ENCODE results near the gene GTF3C5. TPM values are rescaled to one million over a fixed set of nuclear protein-coding genes. Genes with fewer than 3 reads are reported as not detected.
A peak's percentile ranks its signal among the peaks of the same experiment; 100 is the strongest.

Gene GTF3C5
- 58.4 TPM for polyA plus RNA-seq (2013, experiment 1 of 2)
- polyA plus RNA-seq (2013, experiment 2 of 2), result 56.3 TPM

- no peak within 1 kb of the TSS for H4K5ac ChIP-seq (ENCODE audit: low read length)
- H3K4me2 ChIP-seq (ENCODE audit: low read length), result peak within 1 kb of the TSS; percentile 33
- no peak within 1 kb of the TSS for H2BK120ac ChIP-seq (ENCODE audit: low read depth, low read length)
- peak within 1 kb of the TSS; percentile 98 for H3K56ac ChIP-seq (ENCODE audit: low read length)
- peak within 1 kb of the TSS; percentile 95 for H4K8ac ChIP-seq (ENCODE audit: low read depth, low read length)
- H3K4me1 ChIP-seq (ENCODE audit: control insufficient read depth, low read depth, low read length), result no peaks in the 10 kb centered on the region
- peak within 1 kb of the TSS; percentile 86 for H3K27ac ChIP-seq (ENCODE audit: low read depth, low read length)
- WGBS (ENCODE audit: extremely low coverage, insufficient coverage, low lambda C conversion rate), result no CpG with 5 or more reads among the region's 63 CpGs
- DNase-seq, result peak; percentile 100
- H3K23ac ChIP-seq (ENCODE audit: low read length), result no peak within 1 kb of the TSS
- peak within 1 kb of the TSS; percentile 82 for H3K9ac ChIP-seq (ENCODE audit: low read length)
- peaks cover 23% of the 10 kb centered on the region for H3K79me1 ChIP-seq (ENCODE audit: low read length)
- peak within 1 kb of the TSS; percentile 99 for H3K18ac ChIP-seq (ENCODE audit: low read length)
- peak within 1 kb of the TSS; percentile 84 for H3K4ac ChIP-seq (ENCODE audit: low read depth, low read length)
- peak within 1 kb of the TSS; percentile 84 for H2BK5ac ChIP-seq (ENCODE audit: low read length)
- peaks cover 42% of the 10 kb centered on the region for H3K79me2 ChIP-seq (ENCODE audit: control insufficient read depth, insufficient read depth, low read length)
- H2BK15ac ChIP-seq (replicated peaks; ENCODE audit: low read depth), result no peak within 1 kb of the TSS
- peak within 1 kb of the TSS; percentile 92 for H3K4me3 ChIP-seq (ENCODE audit: low read length)
- H2AK5ac ChIP-seq (ENCODE audit: low read length), result no peak within 1 kb of the TSS
- H3K36me3 ChIP-seq (ENCODE audit: control insufficient read depth, insufficient read depth, low read length), result no peaks in the 10 kb centered on the region
- H3K27me3 ChIP-seq (ENCODE audit: insufficient read depth, low read length, poor library complexity), result no peaks in the 10 kb centered on the region
Measured at GRCh38 chr9:133030317-133031129, at the start of gene GTF3C5. Gene GTF3C5, plus strand, starts transcription at chr9:133030997. Its CDS starts 15 bp downstream, at chr9:133031012.

- DNase-seq, result no peak
Measured at GRCh38 chr9:132982458-132982857, 48.3 kb upstream of the GTF3C5 start.

GRCh38 chr9:132983491-132984201, 47.2 kb upstream of the GTF3C5 start:
- Histone ChIP-seq H3K18ac (ENCODE audit: low read length) (no peak overlapping the region), H3K27ac (ENCODE audit: low read depth, low read length) (no peak overlapping the region), H3K9ac (ENCODE audit: low read length) (no peak overlapping the region), H3K56ac (ENCODE audit: low read length) (no peak overlapping the region), H3K4me3 (ENCODE audit: low read length) (no peak overlapping the region), H3K79me2 (ENCODE audit: control insufficient read depth, insufficient read depth, low read length) (no peaks in the 10 kb centered on the region), H3K23ac (ENCODE audit: low read length) (no peak overlapping the region), H4K5ac (ENCODE audit: low read length) (no peak overlapping the region), H2BK120ac (ENCODE audit: low read depth, low read length) (no peak overlapping the region), H3K4me2 (ENCODE audit: low read length) (no peak overlapping the region), H3K79me1 (ENCODE audit: low read length) (no peaks in the 10 kb centered on the region), H4K8ac (ENCODE audit: low read depth, low read length) (no peak overlapping the region), H2AK5ac (ENCODE audit: low read length) (no peak overlapping the region), H2BK15ac (replicated peaks; ENCODE audit: low read depth) (no peak overlapping the region), H3K4ac (ENCODE audit: low read depth, low read length) (no peak overlapping the region), H3K36me3 (ENCODE audit: control insufficient read depth, insufficient read depth, low read length) (no peaks in the 10 kb centered on the region), H2BK5ac (ENCODE audit: low read length) (no peak overlapping the region), H3K27me3 (ENCODE audit: insufficient read depth, low read length, poor library complexity) (no peaks in the 10 kb centered on the region), H3K4me1 (ENCODE audit: control insufficient read depth, low read depth, low read length) (peaks cover 3% of the 10 kb centered on the region)
- no peak for DNase-seq
- WGBS (ENCODE audit: extremely low coverage, insufficient coverage, low lambda C conversion rate), result no CpG with 5 or more reads among the region's 11 CpGs

More at GRCh38 chr9:132982458-132982857, 48.3 kb upstream of the GTF3C5 start:
- WGBS (ENCODE audit: extremely low coverage, insufficient coverage, low lambda C conversion rate), result no CpG with 5 or more reads among the region's 8 CpGs
- no peak overlapping the region for H2BK120ac ChIP-seq (ENCODE audit: low read depth, low read length)
- H3K27ac ChIP-seq (ENCODE audit: low read depth, low read length), result no peak overlapping the region
- no peaks in the 10 kb centered on the region for H3K79me1 ChIP-seq (ENCODE audit: low read length)
- no peaks in the 10 kb centered on the region for H3K36me3 ChIP-seq (ENCODE audit: control insufficient read depth, insufficient read depth, low read length)
- no peak overlapping the region for H4K5ac ChIP-seq (ENCODE audit: low read length)
- H2BK15ac ChIP-seq (replicated peaks; ENCODE audit: low read depth), result no peak overlapping the region
- H4K8ac ChIP-seq (ENCODE audit: low read depth, low read length), result no peak overlapping the region
- no peaks in the 10 kb centered on the region for H3K27me3 ChIP-seq (ENCODE audit: insufficient read depth, low read length, poor library complexity)
- H3K56ac ChIP-seq (ENCODE audit: low read length), result no peak overlapping the region
- no peak overlapping the region for H3K4ac ChIP-seq (ENCODE audit: low read depth, low read length)
- no peaks in the 10 kb centered on the region for H3K79me2 ChIP-seq (ENCODE audit: control insufficient read depth, insufficient read depth, low read length)
- no peak overlapping the region for H3K4me3 ChIP-seq (ENCODE audit: low read length)
- no peak overlapping the region for H3K4me2 ChIP-seq (ENCODE audit: low read length)
- peaks cover 3% of the 10 kb centered on the region for H3K4me1 ChIP-seq (ENCODE audit: control insufficient read depth, low read depth, low read length)
- no peak overlapping the region for H2BK5ac ChIP-seq (ENCODE audit: low read length)
- H3K18ac ChIP-seq (ENCODE audit: low read length), result no peak overlapping the region
- H3K23ac ChIP-seq (ENCODE audit: low read length), result no peak overlapping the region
- no peak overlapping the region for H3K9ac ChIP-seq (ENCODE audit: low read length)
- H2AK5ac ChIP-seq (ENCODE audit: low read length), result no peak overlapping the region

GRCh38 chr9:132984202-132985070, 46.4 kb upstream of the GTF3C5 start:
- H3K4me1 ChIP-seq (ENCODE audit: control insufficient read depth, low read depth, low read length), result no peaks in the 10 kb centered on the region
- H3K9ac ChIP-seq (ENCODE audit: low read length), result no peak overlapping the region
- H3K18ac ChIP-seq (ENCODE audit: low read length), result no peak overlapping the region
- H3K4me3 ChIP-seq (ENCODE audit: low read length), result no peak overlapping the region
- H3K23ac ChIP-seq (ENCODE audit: low read length), result no peak overlapping the region
- H3K4ac ChIP-seq (ENCODE audit: low read depth, low read length), result no peak overlapping the region
- no peaks in the 10 kb centered on the region for H3K27me3 ChIP-seq (ENCODE audit: insufficient read depth, low read length, poor library complexity)
- no peak overlapping the region for H3K56ac ChIP-seq (ENCODE audit: low read length)
- H4K5ac ChIP-seq (ENCODE audit: low read length), result no peak overlapping the region
- DNase-seq, result no peak
- H3K27ac ChIP-seq (ENCODE audit: low read depth, low read length), result no peak overlapping the region
- H3K79me1 ChIP-seq (ENCODE audit: low read length), result no peaks in the 10 kb centered on the region
- no peak overlapping the region for H2BK120ac ChIP-seq (ENCODE audit: low read depth, low read length)
- H3K36me3 ChIP-seq (ENCODE audit: control insufficient read depth, insufficient read depth, low read length), result no peaks in the 10 kb centered on the region
- no peak overlapping the region for H2AK5ac ChIP-seq (ENCODE audit: low read length)
- no peak overlapping the region for H3K4me2 ChIP-seq (ENCODE audit: low read length)
- no CpG with 5 or more reads among the region's 20 CpGs for WGBS (ENCODE audit: extremely low coverage, insufficient coverage, low lambda C conversion rate)
- no peak overlapping the region for H4K8ac ChIP-seq (ENCODE audit: low read depth, low read length)
- no peaks in the 10 kb centered on the region for H3K79me2 ChIP-seq (ENCODE audit: control insufficient read depth, insufficient read depth, low read length)
- no peak overlapping the region for H2BK15ac ChIP-seq (replicated peaks; ENCODE audit: low read depth)
- no peak overlapping the region for H2BK5ac ChIP-seq (ENCODE audit: low read length)

- Histone ChIP-seq H3K36me3 (ENCODE audit: control insufficient read depth, insufficient read depth, low read length) (no peaks in the 10 kb centered on the region), H3K27me3 (ENCODE audit: insufficient read depth, low read length, poor library complexity) (no peaks in the 10 kb centered on the region), H2AK5ac (ENCODE audit: low read length) (no peak overlapping the region), H2BK120ac (ENCODE audit: low read depth, low read length) (no peak overlapping the region), H3K4me2 (ENCODE audit: low read length) (no peak overlapping the region), H3K4me1 (ENCODE audit: control insufficient read depth, low read depth, low read length) (no peaks in the 10 kb centered on the region), H3K79me1 (ENCODE audit: low read length) (no peaks in the 10 kb centered on the region), H4K5ac (ENCODE audit: low read length) (no peak overlapping the region), H3K27ac (ENCODE audit: low read depth, low read length) (no peak overlapping the region), H3K79me2 (ENCODE audit: control insufficient read depth, insufficient read depth, low read length) (no peaks in the 10 kb centered on the region), H2BK5ac (ENCODE audit: low read length) (no peak overlapping the region), H3K18ac (ENCODE audit: low read length) (no peak overlapping the region), H3K56ac (ENCODE audit: low read length) (no peak overlapping the region), H3K4ac (ENCODE audit: low read depth, low read length) (no peak overlapping the region), H4K8ac (ENCODE audit: low read depth, low read length) (no peak overlapping the region), H3K9ac (ENCODE audit: low read length) (no peak overlapping the region), H3K4me3 (ENCODE audit: low read length) (no peak overlapping the region), H3K23ac (ENCODE audit: low read length) (no peak overlapping the region), H2BK15ac (replicated peaks; ENCODE audit: low read depth) (no peak overlapping the region)
- DNase-seq, result no peak
- WGBS (ENCODE audit: extremely low coverage, insufficient coverage, low lambda C conversion rate), result no CpG with 5 or more reads among the region's 4 CpGs
Measured at GRCh38 chr9:132985071-132985350, 45.8 kb upstream of the GTF3C5 start.

Measured in mesendoderm (in vitro differentiated cells).